Measurements from ENCODE around the gene SH3RF3. TPM values are rescaled to one million over a fixed set of nuclear protein-coding genes. Genes with fewer than 3 reads are reported as not detected.
A peak's percentile ranks its signal among the peaks of the same experiment; 100 is the strongest.

Gene SH3RF3
- total RNA-seq, 1 donor from 2014 or later: 1.7 TPM

DNA sequence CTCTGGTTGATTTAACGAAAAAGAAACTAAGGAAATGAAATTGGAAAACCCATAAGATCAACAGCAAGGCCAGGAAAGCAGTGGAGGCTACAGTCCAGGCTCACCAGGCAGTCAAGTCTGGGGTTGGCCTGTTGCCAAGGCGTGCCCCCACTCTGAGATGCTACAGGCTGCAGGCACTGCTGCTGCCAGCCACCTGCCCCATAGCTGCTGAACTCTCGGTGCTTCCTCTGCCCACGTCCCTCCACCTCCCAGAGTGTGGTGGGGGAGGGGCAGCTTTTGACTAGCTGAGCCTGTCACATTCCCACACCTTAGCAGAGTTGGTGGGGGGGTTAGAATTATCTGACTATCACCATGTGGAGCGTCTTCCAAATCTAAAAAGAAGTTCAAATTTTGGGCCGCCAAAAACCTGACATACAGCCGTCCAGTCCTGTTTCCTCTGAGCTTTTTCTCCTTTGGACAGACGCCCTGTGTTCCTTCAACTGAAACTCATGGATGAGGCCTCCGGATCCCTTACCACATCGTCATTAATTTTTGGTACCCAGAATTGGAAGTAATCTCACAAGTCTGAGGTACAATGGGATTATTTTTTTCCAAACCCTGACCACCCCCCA, 3.9 kb upstream of the SH3RF3 start:
- DNase-seq: no peak
- H3K27me3 Mint-ChIP-seq (ENCODE audit: unreplicated experiment): peaks cover 2% of the 10 kb centered on the region

GRCh38 chr2:109125593-109126500, 3.2 kb upstream of the SH3RF3 start:
- Mint-ChIP-seq H3K27me3 (ENCODE audit: unreplicated experiment) (peaks cover 5% of the 10 kb centered on the region), H3K27ac (ENCODE audit: unreplicated experiment) (peak overlapping the region; percentile 38), H3K4me3 (ENCODE audit: unreplicated experiment) (no peak overlapping the region)

More for the DNA sequence above, 3.9 kb upstream of the SH3RF3 start:
- TF ChIP-seq, protein P1, sequence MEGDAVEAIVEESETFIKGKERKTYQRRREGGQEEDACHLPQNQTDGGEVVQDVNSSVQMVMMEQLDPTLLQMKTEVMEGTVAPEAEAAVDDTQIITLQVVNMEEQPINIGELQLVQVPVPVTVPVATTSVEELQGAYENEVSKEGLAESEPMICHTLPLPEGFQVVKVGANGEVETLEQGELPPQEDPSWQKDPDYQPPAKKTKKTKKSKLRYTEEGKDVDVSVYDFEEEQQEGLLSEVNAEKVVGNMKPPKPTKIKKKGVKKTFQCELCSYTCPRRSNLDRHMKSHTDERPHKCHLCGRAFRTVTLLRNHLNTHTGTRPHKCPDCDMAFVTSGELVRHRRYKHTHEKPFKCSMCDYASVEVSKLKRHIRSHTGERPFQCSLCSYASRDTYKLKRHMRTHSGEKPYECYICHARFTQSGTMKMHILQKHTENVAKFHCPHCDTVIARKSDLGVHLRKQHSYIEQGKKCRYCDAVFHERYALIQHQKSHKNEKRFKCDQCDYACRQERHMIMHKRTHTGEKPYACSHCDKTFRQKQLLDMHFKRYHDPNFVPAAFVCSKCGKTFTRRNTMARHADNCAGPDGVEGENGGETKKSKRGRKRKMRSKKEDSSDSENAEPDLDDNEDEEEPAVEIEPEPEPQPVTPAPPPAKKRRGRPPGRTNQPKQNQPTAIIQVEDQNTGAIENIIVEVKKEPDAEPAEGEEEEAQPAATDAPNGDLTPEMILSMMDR (IDR thresholded peaks at IDR 0.05; ENCODE audit: partially characterized antibody, unreplicated experiment): no peak
- no peak overlapping the region for H3K27ac Mint-ChIP-seq (ENCODE audit: unreplicated experiment)
- H3K4me1 Mint-ChIP-seq (ENCODE audit: low read depth, unreplicated experiment): peaks cover 1% of the 10 kb centered on the region
- H3K9me3 Mint-ChIP-seq (ENCODE audit: unreplicated experiment): peaks cover 4% of the 10 kb centered on the region
- H3K4me3 Mint-ChIP-seq (ENCODE audit: unreplicated experiment): no peak overlapping the region
- no peaks in the 10 kb centered on the region for H3K36me3 Mint-ChIP-seq (ENCODE audit: unreplicated experiment)

GRCh38 chr2:109126501-109126860, 2.5 kb upstream of the SH3RF3 start:
- TF ChIP-seq, protein P1 (IDR thresholded peaks at IDR 0.05; ENCODE audit: partially characterized antibody, unreplicated experiment): no peak
- Mint-ChIP-seq H3K9me3 (ENCODE audit: unreplicated experiment) (peaks cover 6% of the 10 kb centered on the region), H3K27ac (ENCODE audit: unreplicated experiment) (peak overlapping the region; percentile 38), H3K36me3 (ENCODE audit: unreplicated experiment) (no peaks in the 10 kb centered on the region), H3K4me1 (ENCODE audit: low read depth, unreplicated experiment) (peaks cover 4% of the 10 kb centered on the region), H3K27me3 (ENCODE audit: unreplicated experiment) (peaks cover 5% of the 10 kb centered on the region), H3K4me3 (ENCODE audit: unreplicated experiment) (no peak overlapping the region)
- DNase-seq: no peak

More at GRCh38 chr2:109125593-109126500, 3.2 kb upstream of the SH3RF3 start:
- H3K9me3 Mint-ChIP-seq (ENCODE audit: unreplicated experiment): peaks cover 6% of the 10 kb centered on the region
- TF ChIP-seq, protein P1 (IDR thresholded peaks at IDR 0.05; ENCODE audit: partially characterized antibody, unreplicated experiment): no peak
- no peak for DNase-seq
- no peaks in the 10 kb centered on the region for H3K36me3 Mint-ChIP-seq (ENCODE audit: unreplicated experiment)
- peaks cover 4% of the 10 kb centered on the region for H3K4me1 Mint-ChIP-seq (ENCODE audit: low read depth, unreplicated experiment)

- TF ChIP-seq, protein P1 (IDR thresholded peaks at IDR 0.05; ENCODE audit: partially characterized antibody, unreplicated experiment): no peak
- H3K27me3 Mint-ChIP-seq (ENCODE audit: unreplicated experiment): peaks cover 5% of the 10 kb centered on the region
- peak overlapping the region; percentile 68 for H3K4me3 Mint-ChIP-seq (ENCODE audit: unreplicated experiment)
- no peak for DNase-seq
- no peak overlapping the region for H3K27ac Mint-ChIP-seq (ENCODE audit: unreplicated experiment)
- H3K36me3 Mint-ChIP-seq (ENCODE audit: unreplicated experiment): no peaks in the 10 kb centered on the region
- peaks cover 6% of the 10 kb centered on the region for H3K9me3 Mint-ChIP-seq (ENCODE audit: unreplicated experiment)
- peaks cover 4% of the 10 kb centered on the region for H3K4me1 Mint-ChIP-seq (ENCODE audit: low read depth, unreplicated experiment)
These were observed 1.4 kb upstream of the SH3RF3 start for GRCh38 chr2:109127556-109127955.

All from glutamatergic neuron (in vitro differentiated cells).